ENCODE results near the gene SLX9.

The SLX9 gene

DNA sequence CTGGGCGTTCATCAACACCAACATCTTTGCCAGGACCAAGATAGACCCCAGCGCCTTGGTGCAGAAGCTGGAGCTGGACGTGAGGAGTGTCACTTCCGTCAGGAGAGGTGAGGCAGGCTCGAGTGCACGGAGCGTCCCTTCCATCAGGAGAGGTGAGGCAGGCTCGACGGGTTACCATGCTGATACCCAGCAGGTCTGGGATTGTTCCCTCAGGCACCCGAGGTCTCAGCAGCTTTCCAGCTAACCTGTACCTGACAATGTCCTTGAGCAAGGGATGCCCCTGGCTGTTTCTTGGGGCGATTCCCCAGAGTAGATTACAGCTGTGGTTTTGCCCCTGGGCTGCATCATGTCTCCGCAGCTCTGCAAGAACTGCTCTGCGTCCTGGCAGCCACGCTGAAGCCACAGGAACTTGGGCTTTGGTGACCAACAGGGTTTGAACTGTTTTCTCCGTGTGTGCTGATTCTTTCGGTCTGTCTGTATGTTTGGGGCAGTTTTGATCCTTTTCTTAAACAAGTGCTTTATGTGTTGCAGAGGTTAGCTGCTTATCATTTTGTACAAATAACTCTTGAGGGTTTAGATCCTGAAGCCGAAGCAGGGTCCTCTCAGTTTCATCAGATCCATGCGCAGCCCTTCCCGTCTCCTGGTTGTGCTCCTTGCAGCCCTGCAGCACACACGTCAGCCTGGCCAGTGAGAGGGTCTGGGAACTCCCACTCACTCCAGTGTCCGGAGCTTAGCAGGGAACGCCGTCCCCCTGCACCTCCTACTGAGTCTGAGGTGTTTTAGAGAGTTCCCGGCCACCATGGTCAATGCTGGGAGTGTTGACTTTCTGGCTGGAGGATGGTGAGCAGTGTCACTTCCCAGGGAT is 4.1 kb downstream of the SLX9 start:
- H3K36me3 ChIP-seq (ENCODE audit: insufficient read depth, low read length): peaks cover 68% of the 10 kb centered on the region
- TF ChIP-seq, protein P1, sequence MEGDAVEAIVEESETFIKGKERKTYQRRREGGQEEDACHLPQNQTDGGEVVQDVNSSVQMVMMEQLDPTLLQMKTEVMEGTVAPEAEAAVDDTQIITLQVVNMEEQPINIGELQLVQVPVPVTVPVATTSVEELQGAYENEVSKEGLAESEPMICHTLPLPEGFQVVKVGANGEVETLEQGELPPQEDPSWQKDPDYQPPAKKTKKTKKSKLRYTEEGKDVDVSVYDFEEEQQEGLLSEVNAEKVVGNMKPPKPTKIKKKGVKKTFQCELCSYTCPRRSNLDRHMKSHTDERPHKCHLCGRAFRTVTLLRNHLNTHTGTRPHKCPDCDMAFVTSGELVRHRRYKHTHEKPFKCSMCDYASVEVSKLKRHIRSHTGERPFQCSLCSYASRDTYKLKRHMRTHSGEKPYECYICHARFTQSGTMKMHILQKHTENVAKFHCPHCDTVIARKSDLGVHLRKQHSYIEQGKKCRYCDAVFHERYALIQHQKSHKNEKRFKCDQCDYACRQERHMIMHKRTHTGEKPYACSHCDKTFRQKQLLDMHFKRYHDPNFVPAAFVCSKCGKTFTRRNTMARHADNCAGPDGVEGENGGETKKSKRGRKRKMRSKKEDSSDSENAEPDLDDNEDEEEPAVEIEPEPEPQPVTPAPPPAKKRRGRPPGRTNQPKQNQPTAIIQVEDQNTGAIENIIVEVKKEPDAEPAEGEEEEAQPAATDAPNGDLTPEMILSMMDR (IDR thresholded peaks at IDR 0.05; ENCODE audit: borderline replicate concordance, extremely low read depth, low read length, poor library complexity, severe bottlenecking): no peak
- no peak for TF ChIP-seq EZH2 (IDR thresholded peaks at IDR 0.05; ENCODE audit: borderline replicate concordance, low read depth, low read length, severe bottlenecking)
- no peak overlapping the region for H3K4me3 ChIP-seq (ENCODE audit: low read depth in 1 of 2, low read length in 2 of 2)
- ATAC-seq (ENCODE audit: insufficient read depth, low read depth) (no peak), DNase-seq (no peak)
- H4K20me1 ChIP-seq (ENCODE audit: insufficient read depth, low read length): peaks cover 69% of the 10 kb centered on the region
- H3K4me1 ChIP-seq (ENCODE audit: insufficient read depth, low read length): peaks cover 34% of the 10 kb centered on the region
- no peak overlapping the region for H3K4me2 ChIP-seq (ENCODE audit: insufficient read depth, low read length)
- H3K9me3 ChIP-seq (ENCODE audit: insufficient read depth, low read length, severe bottlenecking): no peaks in the 10 kb centered on the region
- no peak overlapping the region for H2AFZ ChIP-seq (ENCODE audit: low read depth, low read length)
- peaks cover 96% of the 10 kb centered on the region for H3K79me2 ChIP-seq (ENCODE audit: insufficient read depth, low read length)
- H3K27me3 ChIP-seq (ENCODE audit: insufficient read depth, low read length, poor library complexity): no peaks in the 10 kb centered on the region
- H3K27ac ChIP-seq (ENCODE audit: low read length): no peak overlapping the region
- no peak overlapping the region for H3K9ac ChIP-seq (ENCODE audit: low read depth, low read length)

DNA sequence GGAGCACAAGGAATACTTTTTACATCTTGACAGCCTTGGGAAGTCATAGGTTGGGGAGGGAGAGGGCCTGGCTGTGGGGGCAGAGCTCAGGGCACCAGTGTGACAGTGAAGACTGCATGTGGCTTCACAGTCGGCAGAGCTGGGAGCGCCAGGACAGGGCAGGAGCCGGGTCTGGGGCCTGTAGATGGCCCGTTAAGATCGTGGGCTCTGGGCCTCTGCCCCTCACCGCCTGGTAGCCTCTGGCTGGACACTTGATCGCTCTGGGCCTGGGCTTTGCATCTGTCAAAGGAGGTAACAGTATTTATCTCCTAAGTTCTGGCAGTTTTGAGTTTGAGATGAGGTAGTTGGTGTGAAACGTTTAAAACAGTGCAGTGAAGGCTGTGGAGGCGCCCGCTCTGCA is 4.8 kb downstream of the SLX9 start:
- Histone ChIP-seq H3K79me2 (ENCODE audit: insufficient read depth, low read length) (peaks cover 96% of the 10 kb centered on the region), H3K9me3 (ENCODE audit: insufficient read depth, low read length, severe bottlenecking) (no peaks in the 10 kb centered on the region), H3K4me2 (ENCODE audit: insufficient read depth, low read length) (no peak overlapping the region), H4K20me1 (ENCODE audit: insufficient read depth, low read length) (peaks cover 76% of the 10 kb centered on the region), H2AFZ (ENCODE audit: low read depth, low read length) (no peak overlapping the region), H3K27ac (ENCODE audit: low read length) (no peak overlapping the region), H3K27me3 (ENCODE audit: insufficient read depth, low read length, poor library complexity) (no peaks in the 10 kb centered on the region), H3K4me3 (ENCODE audit: low read depth in 1 of 2, low read length in 2 of 2) (no peak overlapping the region), H3K36me3 (ENCODE audit: insufficient read depth, low read length) (peaks cover 75% of the 10 kb centered on the region), H3K4me1 (ENCODE audit: insufficient read depth, low read length) (peaks cover 28% of the 10 kb centered on the region), H3K9ac (ENCODE audit: low read depth, low read length) (no peak overlapping the region)
- no peak for TF ChIP-seq EZH2 (IDR thresholded peaks at IDR 0.05; ENCODE audit: borderline replicate concordance, low read depth, low read length, severe bottlenecking)
- TF ChIP-seq, protein P1 (IDR thresholded peaks at IDR 0.05; ENCODE audit: borderline replicate concordance, extremely low read depth, low read length, poor library complexity, severe bottlenecking): no peak
- DNase-seq: no peak
- no peak for ATAC-seq (ENCODE audit: insufficient read depth, low read depth)

DNA sequence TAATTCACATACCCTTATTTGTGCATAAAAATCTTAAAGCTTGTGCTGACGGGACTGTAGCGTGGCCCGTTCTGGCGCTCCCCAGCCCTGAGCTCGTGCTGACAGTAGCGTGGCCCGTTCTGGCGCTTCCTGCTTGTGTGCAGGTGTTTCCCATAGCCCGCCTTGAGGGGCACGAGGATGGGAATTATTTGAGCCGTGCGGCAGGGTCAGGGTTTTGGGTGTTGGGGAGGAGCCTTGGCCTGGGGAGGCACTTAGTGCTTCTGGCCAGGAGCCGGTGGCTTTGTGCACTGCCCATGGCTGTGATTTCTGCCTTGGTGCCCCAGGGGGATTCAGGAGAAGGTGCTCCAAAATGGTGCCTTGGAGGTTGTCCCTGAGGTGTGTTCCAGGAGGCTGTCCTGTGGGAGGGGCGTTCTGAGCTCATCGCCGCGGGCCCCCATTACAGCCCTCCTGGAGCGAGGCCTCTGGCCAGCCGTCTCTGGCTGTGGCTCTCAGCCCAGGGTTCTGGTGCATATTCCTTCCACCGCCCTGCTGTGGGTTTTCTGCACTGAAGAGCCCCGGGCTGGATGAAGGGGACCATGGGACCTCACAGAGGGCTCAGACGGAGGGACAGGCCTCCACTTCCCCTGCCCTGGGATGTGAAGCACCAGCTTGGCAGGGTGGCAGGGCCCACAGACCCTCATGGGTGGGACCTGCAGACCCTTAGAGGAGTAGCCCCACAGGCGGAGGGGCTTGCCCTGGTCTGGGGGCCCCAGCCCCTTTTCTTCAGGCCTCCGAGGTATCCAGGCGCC is 6.6 kb downstream of the SLX9 start:
- H3K4me1 ChIP-seq (ENCODE audit: insufficient read depth, low read length): peaks cover 18% of the 10 kb centered on the region
- peaks cover 88% of the 10 kb centered on the region for H3K36me3 ChIP-seq (ENCODE audit: insufficient read depth, low read length)

More for the DNA sequence above, 6.6 kb downstream of the SLX9 start:
- Histone ChIP-seq H3K79me2 (ENCODE audit: insufficient read depth, low read length) (peaks cover 96% of the 10 kb centered on the region), H2AFZ (ENCODE audit: low read depth, low read length) (no peak overlapping the region), H3K9me3 (ENCODE audit: insufficient read depth, low read length, severe bottlenecking) (no peaks in the 10 kb centered on the region), H3K27ac (ENCODE audit: low read length) (no peak overlapping the region), H3K9ac (ENCODE audit: low read depth, low read length) (no peak overlapping the region), H3K4me2 (ENCODE audit: insufficient read depth, low read length) (no peak overlapping the region), H3K4me3 (ENCODE audit: low read depth in 1 of 2, low read length in 2 of 2) (no peak overlapping the region), H3K27me3 (ENCODE audit: insufficient read depth, low read length, poor library complexity) (no peaks in the 10 kb centered on the region), H4K20me1 (ENCODE audit: insufficient read depth, low read length) (peaks cover 86% of the 10 kb centered on the region)
- DNase-seq (no peak), ATAC-seq (ENCODE audit: insufficient read depth, low read depth) (no peak)
- no peak for TF ChIP-seq EZH2 (IDR thresholded peaks at IDR 0.05; ENCODE audit: borderline replicate concordance, low read depth, low read length, severe bottlenecking)
- TF ChIP-seq, protein P1 (IDR thresholded peaks at IDR 0.05; ENCODE audit: borderline replicate concordance, extremely low read depth, low read length, poor library complexity, severe bottlenecking): no peak

All from DND-41 (cell line).